ENCODE results near the gene C16orf89.

Gene C16orf89

GRCh38 chr16:5073279-5073629 lies 7.5 kb upstream of the C16orf89 start:
- peaks cover 20% of the 10 kb centered on the region for H3K4me1 Mint-ChIP-seq (ENCODE audit: low read depth)
- peaks cover 16% of the 10 kb centered on the region for H3K36me3 Mint-ChIP-seq (ENCODE audit: low read depth)
- DNase-seq (ENCODE audit: low spot score): no peak
- H3K4me3 Mint-ChIP-seq: peak overlapping the region; percentile 97
- peak overlapping the region; percentile 98 for H3K27ac Mint-ChIP-seq
- H3K27me3 Mint-ChIP-seq (ENCODE audit: low read depth): no peaks in the 10 kb centered on the region
- no peaks in the 10 kb centered on the region for H3K9me3 Mint-ChIP-seq

DNA sequence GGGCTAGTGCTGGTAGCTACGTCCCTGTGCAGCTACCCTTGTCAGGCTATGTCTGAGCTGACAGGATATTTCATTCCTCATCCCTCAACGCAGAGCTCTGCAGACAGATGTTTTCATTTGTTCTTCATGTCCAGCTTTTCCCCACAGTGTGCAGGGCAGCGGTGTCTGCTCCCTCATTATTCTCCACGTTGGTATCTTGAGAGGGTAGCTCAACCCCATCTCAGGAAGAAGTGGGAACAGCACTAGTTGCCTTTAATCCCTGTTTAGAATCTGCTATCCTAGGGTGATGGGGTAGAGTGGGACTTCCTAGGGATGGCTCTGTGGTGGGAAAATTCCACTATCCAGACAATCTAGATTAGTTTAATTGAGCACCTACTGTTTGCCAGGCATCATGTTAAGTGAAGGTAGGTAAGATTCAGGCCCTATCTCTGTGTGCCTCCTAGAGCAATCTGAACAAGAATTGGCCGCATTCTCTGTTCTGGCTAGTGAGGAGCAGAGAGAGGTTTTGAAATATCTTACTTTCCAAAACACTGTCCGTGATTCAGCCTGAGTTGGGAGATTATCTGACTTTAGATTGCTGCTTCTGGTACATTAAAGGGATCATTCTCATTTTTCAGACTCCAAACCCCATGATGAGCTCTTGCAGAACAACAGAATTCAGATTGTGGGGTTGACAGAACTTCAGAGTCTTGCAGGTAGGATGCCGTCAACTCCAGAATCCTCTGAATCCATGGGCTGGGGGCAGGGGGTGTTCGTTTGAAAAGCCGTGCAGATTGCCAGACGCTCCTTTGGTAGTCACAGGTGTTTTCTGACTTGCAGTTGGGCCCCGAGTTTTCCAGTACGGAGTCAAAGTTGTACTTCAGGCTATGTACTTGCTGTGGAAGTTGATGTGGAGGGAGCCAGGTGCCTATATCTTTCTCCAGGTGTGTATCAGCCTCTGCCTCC lies 6.8 kb upstream of the C16orf89 start:
- Mint-ChIP-seq H3K4me3 (peak overlapping the region; percentile 97), H3K4me1 (ENCODE audit: low read depth) (peaks cover 20% of the 10 kb centered on the region), H3K36me3 (ENCODE audit: low read depth) (peaks cover 16% of the 10 kb centered on the region), H3K27me3 (ENCODE audit: low read depth) (no peaks in the 10 kb centered on the region), H3K9me3 (no peaks in the 10 kb centered on the region), H3K27ac (peak overlapping the region; percentile 98)
- no peak for DNase-seq (ENCODE audit: low spot score)

GRCh38 chr16:5071681-5072333 lies 6.1 kb upstream of the C16orf89 start, which contains the start of gene ALG1:
TSS of gene ALG1 (plus strand) at chr16:5071843. CDS start at chr16:5071850, 7 bp downstream.
- Mint-ChIP-seq H3K27me3 (ENCODE audit: low read depth) (no peaks in the 10 kb centered on the region), H3K36me3 (ENCODE audit: low read depth) (peaks cover 16% of the 10 kb centered on the region), H3K9me3 (no peaks in the 10 kb centered on the region), H3K4me3 (peak within 1 kb of the TSS; percentile 97), H3K27ac (peak within 1 kb of the TSS; percentile 98), H3K4me1 (ENCODE audit: low read depth) (peaks cover 20% of the 10 kb centered on the region)
- DNase-seq (ENCODE audit: low spot score): peak; percentile 89

- Mint-ChIP-seq H3K4me1 (ENCODE audit: low read depth) (peaks cover 20% of the 10 kb centered on the region), H3K4me3 (peak overlapping the region; percentile 97), H3K27me3 (ENCODE audit: low read depth) (no peaks in the 10 kb centered on the region), H3K36me3 (ENCODE audit: low read depth) (peaks cover 14% of the 10 kb centered on the region), H3K9me3 (no peaks in the 10 kb centered on the region), H3K27ac (peak overlapping the region; percentile 98)
- no peak for DNase-seq (ENCODE audit: low spot score)
These were observed 5.6 kb upstream of the C16orf89 start for GRCh38 chr16:5071341-5071680.

- peaks cover 20% of the 10 kb centered on the region for H3K4me1 Mint-ChIP-seq (ENCODE audit: low read depth)
- H3K27ac Mint-ChIP-seq: no peak overlapping the region
- peaks cover 10% of the 10 kb centered on the region for H3K36me3 Mint-ChIP-seq (ENCODE audit: low read depth)
- no peaks in the 10 kb centered on the region for H3K27me3 Mint-ChIP-seq (ENCODE audit: low read depth)
- H3K4me3 Mint-ChIP-seq: peak overlapping the region; percentile 15
- H3K9me3 Mint-ChIP-seq: no peaks in the 10 kb centered on the region
- no peak for DNase-seq (ENCODE audit: low spot score)
These were observed 4.9 kb upstream of the C16orf89 start for GRCh38 chr16:5070431-5071186.

GRCh38 chr16:5069854-5070253 lies 4.1 kb upstream of the C16orf89 start:
- DNase-seq (ENCODE audit: low spot score): no peak
- Mint-ChIP-seq H3K4me1 (ENCODE audit: low read depth) (peaks cover 20% of the 10 kb centered on the region), H3K27ac (no peak overlapping the region), H3K27me3 (ENCODE audit: low read depth) (no peaks in the 10 kb centered on the region), H3K9me3 (no peaks in the 10 kb centered on the region), H3K36me3 (ENCODE audit: low read depth) (peaks cover 5% of the 10 kb centered on the region), H3K4me3 (no peak overlapping the region)

- H3K27ac Mint-ChIP-seq: no peak overlapping the region
- H3K4me1 Mint-ChIP-seq (ENCODE audit: low read depth): peaks cover 20% of the 10 kb centered on the region
- no peaks in the 10 kb centered on the region for H3K36me3 Mint-ChIP-seq (ENCODE audit: low read depth)
- no peaks in the 10 kb centered on the region for H3K9me3 Mint-ChIP-seq
- DNase-seq (ENCODE audit: low spot score): no peak
- H3K4me3 Mint-ChIP-seq: no peak overlapping the region
- no peaks in the 10 kb centered on the region for H3K27me3 Mint-ChIP-seq (ENCODE audit: low read depth)
These were observed 3.3 kb upstream of the C16orf89 start for GRCh38 chr16:5069048-5069447.

DNA sequence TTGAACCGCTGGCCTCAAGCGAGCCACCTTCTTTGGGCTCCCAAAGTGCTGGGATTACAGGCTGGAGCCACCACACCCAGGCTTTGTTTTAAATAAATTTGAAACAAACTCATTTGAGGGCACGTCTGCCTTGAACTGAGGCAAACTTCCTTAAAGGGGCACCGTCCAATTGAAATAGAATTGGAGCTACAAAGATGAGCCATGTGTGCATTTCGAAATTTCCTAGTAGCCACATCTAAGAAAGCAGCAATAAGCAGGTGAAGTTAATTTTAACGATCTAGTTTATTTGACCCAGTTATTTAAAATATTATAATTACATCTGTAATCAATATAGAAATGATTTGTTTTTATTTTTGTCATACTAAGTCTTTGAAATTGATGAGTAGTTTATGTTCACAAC lies 755 bp upstream of the C16orf89 start:
- H3K36me3 Mint-ChIP-seq (ENCODE audit: low read depth): no peaks in the 10 kb centered on the region
- H3K27me3 Mint-ChIP-seq (ENCODE audit: low read depth): no peaks in the 10 kb centered on the region
- H3K9me3 Mint-ChIP-seq: no peaks in the 10 kb centered on the region
- H3K4me3 Mint-ChIP-seq: no peak overlapping the region
- peaks cover 4% of the 10 kb centered on the region for H3K4me1 Mint-ChIP-seq (ENCODE audit: low read depth)
- DNase-seq (ENCODE audit: low spot score): no peak
- H3K27ac Mint-ChIP-seq: no peak overlapping the region

GRCh38 chr16:5065326-5065725 lies 430 bp downstream of the C16orf89 start:
- Mint-ChIP-seq H3K36me3 (ENCODE audit: low read depth) (no peaks in the 10 kb centered on the region), H3K27ac (no peak overlapping the region), H3K4me3 (no peak overlapping the region), H3K27me3 (ENCODE audit: low read depth) (no peaks in the 10 kb centered on the region), H3K4me1 (ENCODE audit: low read depth) (no peaks in the 10 kb centered on the region), H3K9me3 (no peaks in the 10 kb centered on the region)
- no peak for DNase-seq (ENCODE audit: low spot score)

- Mint-ChIP-seq H3K36me3 (ENCODE audit: low read depth) (no peaks in the 10 kb centered on the region), H3K9me3 (no peaks in the 10 kb centered on the region), H3K4me3 (no peak overlapping the region), H3K27me3 (ENCODE audit: low read depth) (no peaks in the 10 kb centered on the region), H3K4me1 (ENCODE audit: low read depth) (no peaks in the 10 kb centered on the region), H3K27ac (no peak overlapping the region)
- no peak for DNase-seq (ENCODE audit: low spot score)
These were observed 841 bp downstream of the C16orf89 start for GRCh38 chr16:5064915-5065314.

DNA sequence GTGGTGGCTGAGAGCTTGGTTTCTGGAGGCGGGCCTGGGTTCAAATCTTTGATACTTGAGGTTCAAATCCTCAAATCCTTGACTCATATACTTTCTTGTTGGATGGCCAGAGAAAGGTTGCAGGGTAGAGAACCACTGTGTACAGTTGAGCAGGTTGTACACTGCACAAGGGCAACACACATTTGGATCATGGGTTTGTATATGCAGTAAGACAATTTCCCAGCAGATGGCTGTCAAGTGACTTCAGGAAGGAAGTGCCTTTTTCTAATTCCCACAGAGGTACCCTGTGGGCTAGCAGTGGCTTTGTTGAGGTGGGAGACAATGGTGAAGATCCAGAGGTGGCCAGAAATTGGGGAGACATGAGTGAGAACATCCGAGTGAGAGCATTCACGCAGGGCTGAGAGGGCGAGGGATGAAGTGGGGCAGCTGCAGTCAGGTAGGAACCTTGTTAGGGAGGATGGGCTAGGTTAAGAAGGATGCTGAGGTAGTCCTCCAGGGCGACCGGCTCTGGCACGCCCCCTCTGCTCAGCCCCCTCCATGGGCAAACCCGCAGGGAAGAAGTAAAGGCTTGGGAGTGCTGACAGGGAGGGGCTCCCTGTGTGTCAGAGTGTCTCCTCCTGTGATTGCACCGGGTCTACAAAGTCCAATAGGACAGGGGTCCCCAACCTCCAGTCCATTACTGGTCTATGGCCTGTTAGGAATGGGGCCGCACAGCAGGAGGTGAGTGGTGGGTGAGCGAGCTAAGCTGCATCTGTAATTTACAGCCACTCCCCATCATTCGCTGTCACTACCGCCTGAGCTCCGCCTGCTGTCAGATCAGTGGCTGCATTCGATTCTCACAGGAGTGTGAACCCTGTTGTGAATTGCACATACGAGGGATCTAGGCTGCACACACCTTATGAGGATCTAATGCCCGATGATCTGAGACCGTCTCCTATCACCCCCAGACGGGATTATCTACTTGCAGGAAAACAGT lies 2.7 kb downstream of the C16orf89 start:
- H3K4me3 Mint-ChIP-seq: no peak overlapping the region
- no peaks in the 10 kb centered on the region for H3K27me3 Mint-ChIP-seq (ENCODE audit: low read depth)
- no peaks in the 10 kb centered on the region for H3K9me3 Mint-ChIP-seq
- no peak overlapping the region for H3K27ac Mint-ChIP-seq
- H3K36me3 Mint-ChIP-seq (ENCODE audit: low read depth): no peaks in the 10 kb centered on the region
- no peaks in the 10 kb centered on the region for H3K4me1 Mint-ChIP-seq (ENCODE audit: low read depth)
- no peak for DNase-seq (ENCODE audit: low spot score)

DNA sequence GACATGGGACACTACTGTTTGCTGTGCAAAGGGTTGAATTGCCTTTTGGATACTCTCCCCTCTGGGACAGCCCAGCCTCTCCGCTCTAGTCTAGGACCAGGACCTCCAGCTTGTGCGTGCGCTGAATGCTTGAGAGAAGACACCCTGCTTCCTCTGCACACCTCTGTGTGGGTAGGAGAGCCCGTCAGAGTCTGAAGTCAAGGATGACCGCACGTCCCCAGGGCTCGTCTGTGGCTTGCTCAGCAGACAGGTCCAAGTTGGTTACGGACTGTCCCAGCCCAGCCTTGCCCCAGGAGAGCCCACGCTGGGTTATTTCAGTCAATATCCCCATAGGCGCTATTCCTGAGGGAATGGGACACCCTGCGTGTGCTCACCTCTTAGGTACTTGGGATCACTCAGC lies 3.7 kb downstream of the C16orf89 start:
- Mint-ChIP-seq H3K9me3 (no peaks in the 10 kb centered on the region), H3K27ac (no peak overlapping the region), H3K4me3 (no peak overlapping the region), H3K27me3 (ENCODE audit: low read depth) (no peaks in the 10 kb centered on the region), H3K36me3 (ENCODE audit: low read depth) (no peaks in the 10 kb centered on the region), H3K4me1 (ENCODE audit: low read depth) (no peaks in the 10 kb centered on the region)
- DNase-seq (ENCODE audit: low spot score): no peak

GRCh38 chr16:5060073-5060641 lies 5.6 kb downstream of the C16orf89 start:
- no peaks in the 10 kb centered on the region for H3K27me3 Mint-ChIP-seq (ENCODE audit: low read depth)
- no peak for DNase-seq (ENCODE audit: low spot score)
- H3K4me3 Mint-ChIP-seq: no peak overlapping the region
- H3K36me3 Mint-ChIP-seq (ENCODE audit: low read depth): no peaks in the 10 kb centered on the region
- no peaks in the 10 kb centered on the region for H3K9me3 Mint-ChIP-seq
- H3K27ac Mint-ChIP-seq: no peak overlapping the region
- no peaks in the 10 kb centered on the region for H3K4me1 Mint-ChIP-seq (ENCODE audit: low read depth)

Measured in T-helper 2 cell treated with Interferon-gamma antibody and Interleukin-4, amounts not matched to agents 5 μg/mL and 100 μg/mL, for 36 hours (primary cell).